Psoas muscle (tissue), 8 donors: Measurements from ENCODE around the gene AQP3. TPM values are rescaled to one million over a fixed set of nuclear protein-coding genes. Genes with fewer than 3 reads are reported as not detected.

Experiments
- ATAC-seq, 4 donors: fragments of 200-7000 bp; cut with Tn5 transposase; one replicate each; pipeline ENCODE4 v1.9.1; 2020; ENCODE audit warnings: moderate library complexity in 3 of 4, mild to moderate bottlenecking in 2 of 4
- DNase-seq, 2 donors: peaks; one replicate each; pipeline ENCODE4 v3.0.0-alpha.2; 2020
- H3K27ac ChIP-seq: fragments of 200-600 bp; one replicate; pipeline ENCODE4 v1.8.0; 2022
- H3K27me3 ChIP-seq, 3 donors: fragments of 200-600 bp in 1 of 3; one replicate each; pipeline versions ENCODE4 v1.6.1 to v1.8.0; 2013 to 2022; ENCODE audit warnings: low read length in 2 of 3, mild to moderate bottlenecking in 2 of 3, moderate library complexity in 1 of 3; ENCODE audit not compliant: insufficient read depth in 3 of 3
- H3K36me3 ChIP-seq, 2 donors: fragments of 200-600 bp in 1 of 2; one replicate each; pipeline versions ENCODE4 v1.6.1 to v1.8.0; 2013 to 2022; ENCODE audit warnings: low read depth in 1 of 2, mild to moderate bottlenecking in 1 of 2, moderate library complexity in 1 of 2; ENCODE audit not compliant: insufficient read depth in 1 of 2
- H3K4me1 ChIP-seq: fragments of 200-600 bp; one replicate; pipeline ENCODE4 v1.8.0; 2022
- H3K4me3 ChIP-seq: fragments of 200-600 bp; one replicate; pipeline ENCODE4 v1.8.0; 2022; ENCODE audit warnings: mild to moderate bottlenecking
- H3K9me3 ChIP-seq: fragments of 200-600 bp; one replicate; pipeline ENCODE4 v1.8.0; 2022
- WGBS, 3 donors: extraction: QIAGEN DNeasy Blood & Tissue Kit; methylation state at CpG; one replicate each; pipeline versions ENCODE4 v1.1.6 to v1.1.7; 2013; 5-methylcytosine and 5-hydroxymethylcytosine counted together
- intact Hi-C, 2 donors: fragments of 100-400 bp; cut with DNase I; formaldehyde crosslinking; loops; one replicate each; pipeline versions ENCODE4 v1.11.0 to v1.14.2; 2022
- polyA plus RNA-seq, 3 donors: library from polyadenylated mRNA; stranded (reverse); fragments of 200-250 nt; gene quantifications; one replicate each; pipeline ENCODE4 v1.2.3, GENCODE V29; 2013
- total RNA-seq, 4 donors: library from RNA; stranded (reverse); fragmentation: NEBNext Ultra II Directional in 2 of 4; extraction: Animal tissue kit (Norgen Biotek cat#: 25700) in 2 of 4; gene quantifications; one replicate each; pipeline versions ENCODE4 v1.2.1 to v1.2.4, GENCODE V29; 2021 to 2023
- TF ChIP-seq, protein P1 (sequence below): fragments of 200-600 bp; IDR thresholded peaks from one replicate; pipeline ENCODE4 v1.8.0; 2022; ENCODE audit warnings: antibody characterized with exemption
- donor health status: healthy with polysubstance abuse.
- donor health status: DM: no; HTN: no; CAD: no; lungs with moderate emphysema.
- donor health status: Bipolar disorder and iron deficiency.
- donor health status: healthy.
- donor health status: DM: yes; HTN: yes; CAD: no.
- donor health status: DM: no; HTN: no; CAD: no.
- donor health status: DM: no; HTN: no; CAD: no.
- donor health status: DM: yes; HTN: yes; CAD: no.

Gene AQP3
- total and polyA plus RNA-seq, 7 donors = 2.5 to 12.0 (median 4.7) TPM

DNA sequence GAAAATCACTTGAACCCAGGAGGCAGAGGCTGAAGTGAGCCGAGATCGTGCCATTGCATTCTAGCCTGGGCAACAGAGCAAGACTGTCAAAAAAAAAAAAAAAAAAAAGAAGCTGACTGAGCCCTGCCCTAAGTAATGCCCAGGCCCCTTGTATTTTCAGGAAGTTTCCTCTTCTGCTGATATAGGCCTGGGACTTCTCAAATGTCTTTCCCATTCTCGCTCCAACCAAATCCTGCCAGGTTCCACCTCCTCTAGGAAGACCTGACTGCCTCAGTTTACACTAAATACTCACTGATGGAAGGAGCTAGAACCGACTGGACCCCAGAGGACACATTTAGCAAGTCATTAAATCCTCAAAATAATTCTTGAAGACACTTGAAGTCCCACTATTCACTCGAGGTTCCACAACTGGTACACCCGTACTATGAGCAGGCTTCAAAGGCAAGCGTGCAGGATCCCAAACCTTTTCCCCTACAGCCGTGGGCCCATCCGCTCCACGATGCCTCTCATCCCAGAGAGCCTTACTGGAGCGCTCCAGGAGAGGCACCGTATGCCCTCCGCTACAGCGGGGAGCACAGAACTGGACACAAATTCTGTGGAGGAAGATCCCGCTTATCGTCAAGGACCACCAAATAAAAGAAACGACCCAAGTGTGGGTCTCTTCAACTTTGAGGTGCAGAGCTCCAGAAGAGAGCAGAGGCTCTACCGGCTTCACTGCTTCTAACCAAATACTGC is 25.7 kb upstream of the AQP3 start:
- intact Hi-C loops = loop anchor here in 1 of 2 donors (5.0 kb wide), 1 partner anchor 181 kb away; the partner anchor contains the start of gene NFX1
- Histone ChIP-seq H3K27me3 (no peaks in the 10 kb centered on the region), H3K4me3 (peak overlapping the region; percentile 97), H3K9me3 (no peaks in the 10 kb centered on the region), H3K4me1 (peaks cover 16% of the 10 kb centered on the region), H3K36me3 (peaks cover 10 to 45% of the 10 kb centered on the region in 2 donors), H3K27ac (peak overlapping the region; percentile 78)
- DNase-seq (no peak), ATAC-seq (peak in 1 of 4 donors; percentile 7)
- 10 to 12% (median 11%) methylated on average over 18 of the region's 18 CpGs for WGBS, 3 donors
- TF ChIP-seq, protein P1, sequence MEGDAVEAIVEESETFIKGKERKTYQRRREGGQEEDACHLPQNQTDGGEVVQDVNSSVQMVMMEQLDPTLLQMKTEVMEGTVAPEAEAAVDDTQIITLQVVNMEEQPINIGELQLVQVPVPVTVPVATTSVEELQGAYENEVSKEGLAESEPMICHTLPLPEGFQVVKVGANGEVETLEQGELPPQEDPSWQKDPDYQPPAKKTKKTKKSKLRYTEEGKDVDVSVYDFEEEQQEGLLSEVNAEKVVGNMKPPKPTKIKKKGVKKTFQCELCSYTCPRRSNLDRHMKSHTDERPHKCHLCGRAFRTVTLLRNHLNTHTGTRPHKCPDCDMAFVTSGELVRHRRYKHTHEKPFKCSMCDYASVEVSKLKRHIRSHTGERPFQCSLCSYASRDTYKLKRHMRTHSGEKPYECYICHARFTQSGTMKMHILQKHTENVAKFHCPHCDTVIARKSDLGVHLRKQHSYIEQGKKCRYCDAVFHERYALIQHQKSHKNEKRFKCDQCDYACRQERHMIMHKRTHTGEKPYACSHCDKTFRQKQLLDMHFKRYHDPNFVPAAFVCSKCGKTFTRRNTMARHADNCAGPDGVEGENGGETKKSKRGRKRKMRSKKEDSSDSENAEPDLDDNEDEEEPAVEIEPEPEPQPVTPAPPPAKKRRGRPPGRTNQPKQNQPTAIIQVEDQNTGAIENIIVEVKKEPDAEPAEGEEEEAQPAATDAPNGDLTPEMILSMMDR = no peak

DNA sequence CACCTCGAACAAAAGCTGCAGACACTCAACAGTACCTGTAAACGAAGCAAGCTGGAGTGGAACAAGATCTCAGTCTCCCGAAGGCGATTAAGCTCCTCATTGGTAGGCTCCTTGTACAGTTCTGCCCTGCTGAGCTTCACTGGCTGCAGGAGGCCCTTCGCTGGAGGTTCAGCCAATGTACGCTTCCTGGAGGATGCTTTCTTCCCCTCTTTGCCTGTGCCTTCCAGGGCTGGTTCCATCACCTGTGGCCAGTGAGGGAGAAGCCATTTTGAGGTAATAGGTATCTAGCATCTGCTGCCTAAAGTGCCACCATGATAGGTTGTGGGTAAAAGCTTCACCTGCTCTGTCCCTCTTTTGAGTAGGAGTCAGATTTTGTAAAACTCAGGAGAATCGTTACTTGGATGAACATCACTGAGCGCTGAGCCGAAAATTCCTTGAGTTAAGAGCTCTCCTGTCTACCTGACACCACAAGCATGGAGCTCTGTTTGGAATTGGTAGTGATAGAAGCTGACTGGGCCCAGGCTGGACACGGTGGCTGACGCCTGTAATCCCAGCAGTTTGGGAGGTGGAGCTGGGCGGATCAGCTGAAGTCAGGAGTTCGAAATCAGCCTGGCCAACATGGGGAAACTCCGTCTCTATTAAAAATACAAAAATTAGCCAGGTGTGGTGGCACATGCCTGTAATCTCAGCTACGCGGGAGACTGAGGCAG is 24.9 kb upstream of the AQP3 start:
- intact Hi-C loops = loop anchor here in 1 of 2 donors (5.0 kb wide), 1 partner anchor 180 kb away; the partner anchor contains the start of gene NFX1
- WGBS, 3 donors = 86 to 87% (median 86%) methylated on average over 16 of the region's 16 CpGs
- no peaks in the 10 kb centered on the region for H3K27me3 ChIP-seq
- H3K27ac ChIP-seq = peak overlapping the region; percentile 78
- H3K4me3 ChIP-seq = peak overlapping the region; percentile 97
- TF ChIP-seq, protein P1 = no peak
- no peak for DNase-seq
- H3K36me3 ChIP-seq = peaks cover 13 to 52% of the 10 kb centered on the region in 2 donors
- no peak for ATAC-seq
- H3K9me3 ChIP-seq = no peaks in the 10 kb centered on the region
- peaks cover 16% of the 10 kb centered on the region for H3K4me1 ChIP-seq

DNA sequence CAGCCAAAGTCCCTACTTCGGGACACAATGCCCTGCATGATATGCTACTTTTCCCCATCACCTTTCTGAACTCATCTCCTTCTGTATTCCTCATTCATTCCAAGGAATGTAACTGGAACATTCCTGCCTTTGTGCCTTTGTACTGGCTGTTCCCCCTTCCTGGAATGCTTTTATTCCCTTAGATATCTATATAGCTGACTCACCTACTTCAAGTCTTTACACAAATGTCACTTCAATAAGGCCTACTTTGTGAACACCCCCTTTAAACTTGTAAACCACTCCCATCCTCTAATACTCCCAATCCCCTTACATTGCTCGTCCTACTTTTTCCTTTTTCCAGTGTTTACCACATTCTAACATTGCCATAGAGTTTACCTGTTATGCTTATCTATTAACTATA is 24.0 kb upstream of the AQP3 start:
- TF ChIP-seq, protein P1 = no peak
- no peak overlapping the region for H3K27ac ChIP-seq
- ATAC-seq (no peak), DNase-seq (no peak)
- WGBS, 3 donors = 86 to 92% (median 89%) methylated on average over 2 of the region's 2 CpGs
- no peaks in the 10 kb centered on the region for H3K27me3 ChIP-seq
- H3K36me3 ChIP-seq = peaks cover 15 to 62% of the 10 kb centered on the region in 2 donors
- peaks cover 16% of the 10 kb centered on the region for H3K4me1 ChIP-seq
- H3K9me3 ChIP-seq = no peaks in the 10 kb centered on the region
- intact Hi-C loops = loop anchor here in 1 of 2 donors (5.0 kb wide), 1 partner anchor 179 kb away; the partner anchor contains the start of gene NFX1
- H3K4me3 ChIP-seq = no peak overlapping the region

DNA sequence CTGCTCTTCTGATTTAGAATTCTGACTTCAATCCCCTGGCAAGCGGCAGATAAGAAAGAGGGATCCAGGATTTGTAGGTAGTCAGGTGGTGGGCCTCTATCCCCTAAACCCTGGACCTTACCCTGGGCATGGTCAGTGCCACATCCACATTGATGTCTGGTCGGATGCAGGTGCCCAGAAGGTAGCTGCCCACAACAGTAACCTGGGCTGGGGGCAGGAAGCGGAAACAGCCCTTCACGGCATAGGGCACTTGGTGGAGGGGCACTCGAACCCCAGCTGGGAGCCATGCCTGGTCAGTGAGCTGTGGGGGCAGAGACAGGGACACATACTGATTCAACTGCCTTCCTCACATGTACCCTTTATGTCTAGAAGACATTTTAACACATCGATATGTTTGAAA is 22.5 kb upstream of the AQP3 start:
- no peaks in the 10 kb centered on the region for H3K27me3 ChIP-seq
- no peak overlapping the region for H3K4me3 ChIP-seq
- no peaks in the 10 kb centered on the region for H3K9me3 ChIP-seq
- no peak overlapping the region for H3K27ac ChIP-seq
- intact Hi-C loops = loop anchor here (5.0 kb wide), 4 partner anchors 63 to 178 kb away; partner anchors contain the start of gene NFX1 (in 1 of the 2)
- H3K4me1 ChIP-seq = peaks cover 16% of the 10 kb centered on the region
- ATAC-seq = no peak
- no peak for DNase-seq
- 95 to 96% (median 95%) methylated on average over 6 of the region's 6 CpGs for WGBS, 3 donors
- peaks cover 17 to 77% of the 10 kb centered on the region in 2 donors for H3K36me3 ChIP-seq
- TF ChIP-seq, protein P1 = no peak
